Measurements from ENCODE around the gene TCERG1L.

TCERG1L gene

DNA sequence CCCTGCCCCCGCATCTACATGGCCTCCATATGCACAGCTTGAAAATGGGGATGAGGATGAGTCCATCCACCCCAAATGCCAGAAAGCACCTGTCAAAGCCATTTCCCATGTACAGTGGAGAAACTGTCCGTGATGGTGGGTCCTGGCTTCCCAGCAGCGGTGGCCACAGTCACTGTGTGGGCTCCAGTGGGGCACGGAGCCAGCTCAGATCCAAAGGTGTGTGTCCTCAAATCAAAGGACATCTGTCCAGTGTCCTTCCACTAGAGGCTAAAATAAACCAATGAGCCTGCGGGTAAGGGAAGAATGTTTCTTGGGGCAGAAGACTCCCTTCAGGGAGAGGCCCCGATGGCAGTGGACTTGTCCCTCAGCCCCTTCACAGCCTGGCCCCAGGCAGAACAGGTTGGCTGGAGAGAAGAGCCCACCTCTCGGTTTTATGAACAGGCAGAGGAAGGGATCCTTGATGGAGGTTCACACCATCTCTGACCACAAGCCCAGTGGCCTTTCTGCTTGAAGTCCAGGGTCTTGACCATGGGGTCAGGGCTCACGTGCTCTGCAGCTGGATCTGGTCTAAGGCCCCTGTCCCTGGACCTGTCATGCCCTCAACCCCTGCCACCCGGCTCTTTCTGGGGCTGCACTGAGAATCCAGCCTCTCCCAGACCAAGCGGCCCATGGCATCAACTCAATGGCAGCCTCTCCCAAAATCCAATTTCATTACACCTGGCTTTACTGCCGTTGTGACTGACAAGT lies 106.9 kb downstream of the TCERG1L start:
- DNase-seq: no peak

DNA sequence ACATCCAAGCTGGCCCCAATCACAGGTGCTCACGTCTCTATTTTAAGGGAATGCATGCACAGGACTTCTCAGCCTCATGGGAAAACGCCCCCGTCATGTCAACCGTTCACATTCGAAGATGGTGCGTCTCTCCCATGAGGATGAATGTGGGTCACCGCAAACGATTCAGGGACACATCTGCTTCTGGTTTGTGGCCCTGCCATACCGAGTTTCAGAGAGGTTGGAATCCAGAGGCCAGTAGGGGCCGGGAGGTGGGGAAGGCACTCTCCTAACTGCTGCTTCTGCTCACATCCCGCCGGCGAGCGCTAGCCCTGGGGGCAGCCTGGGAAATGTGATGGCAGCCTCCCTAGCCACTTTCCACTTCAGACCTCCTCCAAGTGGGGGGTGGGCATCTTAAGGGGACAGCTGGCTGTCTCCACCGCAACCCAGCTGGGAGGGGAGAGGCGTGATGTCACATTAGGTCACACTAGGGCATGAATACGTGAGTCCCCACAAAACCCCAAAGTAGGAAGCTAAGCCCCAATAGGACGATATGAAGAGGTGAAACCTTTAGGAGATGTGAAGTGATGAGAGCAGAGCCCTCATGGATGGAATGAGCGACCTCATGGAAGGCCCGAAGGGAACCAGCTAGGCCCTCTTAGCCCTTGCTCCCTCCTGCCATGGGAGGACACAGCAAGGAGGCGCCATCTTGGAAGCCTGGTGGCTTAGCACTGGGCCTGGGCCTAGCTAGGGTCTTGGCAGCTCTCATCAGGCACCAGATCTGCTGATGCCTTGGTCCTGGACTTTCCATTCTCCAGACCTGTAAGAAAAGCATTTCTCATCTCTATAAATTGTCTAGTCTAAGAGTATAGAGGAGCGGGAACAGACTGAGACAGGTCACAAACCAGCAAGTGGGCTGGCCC lies 107.8 kb downstream of the TCERG1L start:
- no peak for DNase-seq

- DNase-seq: no peak
Observed at GRCh38 chr10:131202990-131203389, 108.5 kb downstream of the TCERG1L start.

DNA sequence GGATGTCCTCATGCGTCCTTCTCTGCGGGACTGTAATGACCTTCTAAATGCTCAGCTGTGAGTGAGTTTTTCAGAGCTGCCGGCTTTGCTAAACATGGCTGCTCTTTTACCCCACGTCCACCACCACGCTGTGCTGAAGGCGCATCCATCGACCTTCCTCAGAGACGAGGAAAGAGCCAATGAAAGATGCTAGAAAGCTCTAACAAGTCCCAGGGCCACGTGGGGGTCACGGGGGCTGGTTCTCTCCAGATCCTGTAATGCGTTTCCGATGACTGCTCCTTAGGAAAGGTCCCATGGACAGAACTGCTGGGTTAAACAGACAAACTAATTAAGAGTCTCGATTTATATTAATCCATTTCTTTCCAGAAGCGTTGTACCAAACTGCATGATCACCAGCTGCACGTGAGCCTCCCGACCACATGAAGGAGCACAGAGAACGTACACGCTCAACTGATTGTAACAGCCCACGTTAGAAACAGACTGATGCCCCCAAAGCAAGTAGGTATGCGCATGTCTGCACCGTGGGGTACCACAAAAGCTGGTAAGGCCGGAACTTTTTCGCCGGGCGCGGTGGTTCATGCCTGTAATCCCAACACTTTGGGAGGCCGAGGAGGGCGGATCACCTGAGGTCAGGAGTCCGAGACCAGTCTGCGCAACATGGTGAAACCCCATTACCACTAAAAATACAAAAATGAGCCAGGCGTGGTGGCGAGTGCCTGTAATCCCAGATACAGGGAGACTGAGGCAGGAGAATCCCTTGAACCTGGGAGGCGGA lies 109.6 kb downstream of the TCERG1L start:
- DNase-seq: no peak

GRCh38 chr10:131200856-131201470 lies 110.6 kb downstream of the TCERG1L start:
- no peak for DNase-seq

- DNase-seq: no peak
Observed at GRCh38 chr10:131199646-131200045, 111.9 kb downstream of the TCERG1L start.

DNA sequence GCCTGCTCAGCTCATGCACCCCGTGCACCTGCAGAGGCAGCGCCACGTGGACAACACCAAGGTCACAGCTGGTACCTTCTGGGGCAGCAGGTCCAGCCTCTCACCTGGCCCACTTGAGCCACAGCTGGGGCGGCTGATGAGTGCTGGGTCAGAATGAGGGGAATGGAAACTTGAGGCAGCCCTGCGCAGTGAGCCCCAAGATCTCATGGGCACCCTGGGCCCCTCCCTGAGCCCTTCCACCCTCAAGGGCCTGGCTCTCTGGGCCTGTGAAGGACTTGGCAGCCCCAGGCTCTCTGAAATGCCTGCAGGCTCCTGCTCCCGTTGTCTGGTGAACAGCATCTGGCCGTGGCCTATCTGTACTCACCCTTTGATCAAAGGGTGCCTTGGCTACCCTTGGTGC lies 112.7 kb downstream of the TCERG1L start:
- no peak for DNase-seq

GRCh38 chr10:131198401-131198800 lies 113.1 kb downstream of the TCERG1L start:
- DNase-seq: no peak

DNA sequence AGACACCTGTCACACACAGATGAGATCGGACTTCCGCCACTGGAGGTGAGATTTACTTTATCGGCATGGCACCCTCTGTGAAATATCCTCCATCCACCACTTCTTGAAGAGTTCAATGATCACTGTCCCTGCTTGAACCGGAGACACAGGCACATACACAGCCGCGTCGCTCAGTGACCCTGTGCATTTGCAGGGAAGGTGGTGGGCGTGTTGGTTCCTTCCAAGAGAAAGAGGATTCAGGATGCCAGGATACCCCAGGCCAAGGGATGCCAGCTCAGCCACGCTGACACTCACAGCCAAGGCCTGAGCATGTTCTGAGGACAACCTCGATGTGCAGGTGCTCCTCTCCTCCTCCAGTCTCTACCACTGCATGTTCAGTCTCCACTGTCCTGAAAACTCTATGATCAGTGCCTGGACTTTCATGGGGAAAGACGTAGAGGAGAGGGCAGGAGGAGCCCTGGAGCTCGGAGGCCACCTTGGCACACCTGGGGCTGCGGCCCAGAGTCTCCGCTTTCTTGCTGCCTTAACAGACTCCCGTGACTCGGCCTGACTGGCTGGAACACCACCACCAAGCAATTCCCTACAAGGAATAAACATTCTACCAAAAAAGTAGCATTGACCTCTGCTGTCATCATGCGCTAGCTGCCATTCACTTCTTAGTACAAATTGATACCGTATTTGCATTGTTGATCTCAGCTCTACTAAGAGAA lies 115.2 kb downstream of the TCERG1L start:
- DNase-seq: no peak

GRCh38 chr10:131195558-131196159 lies 115.9 kb downstream of the TCERG1L start:
- DNase-seq: no peak

DNA sequence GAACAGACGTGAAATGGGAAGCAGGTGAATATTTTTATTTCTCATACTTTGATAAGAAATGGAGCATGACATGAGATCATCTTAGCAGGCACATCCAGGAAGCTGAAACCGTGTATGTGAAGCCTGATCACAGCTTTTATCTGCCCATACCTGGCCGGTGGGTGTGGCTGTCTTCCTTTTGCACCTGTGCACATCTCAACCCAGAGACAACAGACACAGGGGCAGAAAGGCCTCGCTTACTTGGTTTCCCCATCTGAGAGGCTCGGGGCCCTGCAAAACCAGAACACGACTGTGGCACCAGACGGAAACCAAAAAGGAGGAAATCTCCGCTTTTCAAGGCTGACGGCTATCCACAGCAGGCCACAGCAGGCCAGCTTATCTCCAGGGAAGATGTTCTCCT lies 116.4 kb downstream of the TCERG1L start:
- DNase-seq: no peak

GRCh38 chr10:131193923-131194322 lies 117.6 kb downstream of the TCERG1L start:
- DNase-seq: no peak

GRCh38 chr10:131188494-131188893 lies 123.0 kb downstream of the TCERG1L start:
- DNase-seq: no peak

DNA sequence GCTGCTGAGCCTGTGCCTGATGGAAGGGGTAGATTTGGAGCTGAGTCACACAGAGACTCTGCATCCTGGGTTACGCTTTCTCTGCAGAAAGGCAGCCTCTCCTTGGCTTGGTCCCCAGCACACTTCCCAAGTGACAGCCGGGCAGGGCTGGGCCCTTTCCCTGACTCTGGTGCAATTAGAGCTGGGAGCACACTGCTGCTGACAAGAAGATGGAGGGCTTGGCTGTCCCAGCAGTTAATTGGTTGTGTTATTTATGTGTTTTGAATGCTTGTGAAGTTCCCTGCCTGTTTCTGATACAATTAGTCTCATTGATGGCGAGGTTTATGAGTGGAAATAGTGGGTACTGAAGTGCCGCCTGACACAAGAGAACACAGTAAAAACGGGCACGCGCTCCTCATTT lies 123.6 kb downstream of the TCERG1L start:
- no peak for DNase-seq

DNA sequence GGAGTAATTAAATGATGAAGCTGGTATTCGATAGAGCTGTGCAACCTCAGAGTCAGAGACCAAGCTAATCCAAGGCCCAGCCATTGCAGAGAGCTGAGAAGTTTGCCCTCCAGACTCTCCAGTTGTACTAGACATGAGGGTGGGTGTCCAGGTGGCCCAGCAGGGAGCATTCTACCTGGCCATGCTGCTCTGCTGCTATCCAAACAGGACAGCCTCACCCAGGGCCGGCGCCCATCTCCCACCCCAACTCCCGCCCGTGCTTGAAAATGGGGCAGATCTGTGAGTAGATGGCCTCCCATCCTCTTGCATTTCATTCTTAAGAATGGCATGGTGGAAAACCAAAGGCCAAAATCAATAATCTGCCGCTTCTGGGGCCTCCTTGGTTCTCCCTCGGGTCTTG lies 124.2 kb downstream of the TCERG1L start:
- no peak for DNase-seq

GRCh38 chr10:131186547-131187253 lies 124.8 kb downstream of the TCERG1L start:
- DNase-seq: no peak

GRCh38 chr10:131184503-131184902 lies 127.0 kb downstream of the TCERG1L start:
- no peak for DNase-seq

GRCh38 chr10:131183546-131184045 lies 127.9 kb downstream of the TCERG1L start:
- no peak for DNase-seq

GRCh38 chr10:131181456-131181855 lies 130.1 kb downstream of the TCERG1L start:
- DNase-seq: no peak

- DNase-seq: no peak
Observed at GRCh38 chr10:131180740-131181415, 130.6 kb downstream of the TCERG1L start.
